Subcutaneous abdominal adipose tissue (tissue), 5 donors: ENCODE measurements around the gene STON2.
A peak's percentile ranks its signal among the peaks of the same experiment; 100 is the strongest.

Source experiments
- H3K27ac ChIP-seq: one replicate; pipeline ENCODE4 v1.7.0; 2013; ENCODE audit warnings: low read depth, mild to moderate bottlenecking, inconsistent platforms, low read length, moderate library complexity
- H3K27me3 ChIP-seq, 5 donors: one replicate each; pipeline ENCODE4 v1.7.0; 2013; ENCODE audit warnings: low read length in 5 of 5, inconsistent platforms in 1 of 5; ENCODE audit not compliant: control insufficient read depth in 5 of 5, insufficient read depth in 4 of 5
- H3K36me3 ChIP-seq, 5 donors: one replicate each; pipeline ENCODE4 v1.7.0; 2013; ENCODE audit warnings: low read length in 5 of 5; ENCODE audit not compliant: control insufficient read depth in 5 of 5, insufficient read depth in 5 of 5
- H3K4me1 ChIP-seq, 5 donors: one replicate each; pipeline ENCODE4 v1.7.0; 2013; ENCODE audit warnings: low read length in 5 of 5, mild to moderate bottlenecking in 3 of 5, moderate library complexity in 1 of 5; ENCODE audit not compliant: control insufficient read depth in 5 of 5, insufficient read depth in 5 of 5
- H3K4me3 ChIP-seq, 5 donors: one replicate each; pipeline ENCODE4 v1.7.0; 2013; ENCODE audit warnings: low read length in 5 of 5, low read depth in 1 of 5
- H3K9ac ChIP-seq, 5 donors: one replicate each; pipeline ENCODE4 v1.7.0; 2013; ENCODE audit warnings: low read length in 5 of 5, mild to moderate bottlenecking in 4 of 5, moderate library complexity in 3 of 5
- H3K9me3 ChIP-seq, 5 donors: one replicate each; pipeline ENCODE4 v1.7.0; 2013; ENCODE audit warnings: low read length in 5 of 5; ENCODE audit not compliant: control insufficient read depth in 5 of 5
- donor health status: healthy.
- donor health status: healthy.
- donor health status: healthy.
- donor health status: healthy.
- donor health status: healthy.

Gene STON2

DNA sequence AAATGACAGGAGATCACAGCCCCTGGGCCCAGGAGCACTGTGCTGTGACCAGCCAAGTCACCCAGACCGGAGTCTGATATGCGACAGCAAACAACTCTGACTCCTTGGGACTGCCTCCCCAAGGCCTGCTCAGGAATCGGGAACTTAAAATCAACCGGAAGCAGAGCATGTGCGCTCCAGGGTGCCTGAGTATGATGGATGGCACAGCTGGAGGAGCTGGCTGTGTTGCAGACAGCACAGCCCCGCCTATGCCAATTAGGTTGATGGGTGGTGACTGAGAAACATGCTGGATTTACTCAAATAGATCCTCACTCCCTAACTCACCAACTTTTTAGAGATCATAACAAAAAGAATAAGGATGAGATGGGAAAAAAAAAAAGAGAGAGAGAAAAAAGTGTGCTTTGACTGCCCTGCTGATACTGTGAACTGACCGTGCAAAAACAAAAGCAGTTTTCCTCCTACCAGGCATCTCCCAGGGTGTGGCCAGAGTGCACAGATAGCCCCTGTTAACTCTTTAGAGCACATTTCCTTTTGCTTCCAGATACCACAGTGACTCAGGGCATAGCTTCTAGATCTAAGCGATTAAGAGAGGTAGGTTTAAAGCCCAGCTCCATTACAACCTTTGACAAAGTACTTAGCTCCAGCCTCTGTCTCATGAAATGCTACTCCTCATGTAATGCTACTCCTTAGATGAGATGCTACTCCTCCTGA lies 27.4 kb upstream of the STON2 start:
- H3K27ac ChIP-seq = no peak overlapping the region
- H3K4me3 ChIP-seq = peak overlapping the region in 2 of 5 donors; percentile 0 to 22
- H3K4me1 ChIP-seq = peaks cover 2 to 23% (median 17%) of the 10 kb centered on the region in 5 donors
- H3K9ac ChIP-seq = no peak overlapping the region
- H3K27me3 ChIP-seq = peaks cover 0 to 3% (median 0%) of the 10 kb centered on the region in 5 donors
- H3K9me3 ChIP-seq = no peaks in the 10 kb centered on the region
- no peaks in the 10 kb centered on the region for H3K36me3 ChIP-seq

DNA sequence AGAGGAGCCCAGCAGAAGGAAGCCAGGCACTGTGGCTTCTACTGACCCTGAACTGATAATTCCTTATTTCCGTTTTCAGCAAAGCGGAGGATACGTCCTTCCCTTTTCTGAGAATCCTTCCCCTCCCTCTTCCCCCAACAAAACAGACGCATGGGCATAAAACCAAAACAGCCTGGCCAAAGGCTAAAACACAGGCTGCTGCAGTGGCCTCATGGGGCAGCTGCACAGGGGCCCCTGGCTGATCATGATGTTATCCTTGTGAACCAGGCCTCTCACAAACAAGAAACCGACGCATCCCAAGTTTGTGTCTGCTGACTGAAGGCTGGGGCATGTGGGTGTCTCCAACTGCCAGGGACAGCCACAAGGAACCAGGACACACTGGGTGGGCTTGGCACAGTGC lies 23.4 kb upstream of the STON2 start:
- peaks cover 1 to 22% (median 17%) of the 10 kb centered on the region in 5 donors for H3K4me1 ChIP-seq
- H3K9me3 ChIP-seq = no peaks in the 10 kb centered on the region
- peaks cover 0 to 4% (median 0%) of the 10 kb centered on the region in 5 donors for H3K36me3 ChIP-seq
- no peaks in the 10 kb centered on the region for H3K27me3 ChIP-seq
- H3K9ac ChIP-seq = no peak overlapping the region
- peak overlapping the region; percentile 13 for H3K27ac ChIP-seq
- no peak overlapping the region for H3K4me3 ChIP-seq

DNA sequence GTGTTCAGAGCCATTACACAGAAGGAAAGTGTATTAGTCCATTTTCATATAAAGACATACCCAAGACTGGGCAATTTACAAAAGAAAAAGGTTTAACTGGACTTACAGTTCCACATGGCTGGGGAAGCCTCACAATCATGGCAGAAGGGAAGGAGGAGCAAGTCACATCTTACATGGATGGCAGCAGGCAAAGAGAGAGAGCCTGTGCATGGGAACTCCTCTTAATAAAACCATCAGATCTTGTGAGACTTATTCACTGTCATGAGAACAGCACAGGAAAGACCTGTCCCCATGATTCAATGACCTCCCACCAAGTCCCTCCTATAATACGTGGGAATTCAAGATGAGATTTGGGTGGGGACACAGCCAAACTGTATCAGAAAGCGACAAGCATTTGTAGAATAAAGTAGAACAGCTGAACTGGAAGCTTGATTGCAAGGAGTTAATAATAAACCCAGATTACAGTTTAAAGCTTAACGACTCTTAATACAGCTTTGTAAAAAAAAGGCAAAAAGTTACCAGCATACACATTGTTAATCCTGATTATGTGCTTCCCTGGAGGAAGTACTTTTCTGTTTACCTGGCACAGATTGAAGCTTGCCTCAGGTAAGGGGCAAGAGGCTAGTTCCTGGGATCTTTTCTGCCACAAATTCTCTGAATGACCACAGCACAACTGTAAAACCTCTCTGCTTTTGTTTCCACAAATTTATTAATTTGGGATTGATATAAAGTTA lies 18.1 kb upstream of the STON2 start:
- Histone ChIP-seq H3K27ac (no peak overlapping the region), H3K4me3 (no peak overlapping the region), H3K27me3 (no peaks in the 10 kb centered on the region), H3K4me1 (peaks cover 0 to 21% (median 5%) of the 10 kb centered on the region in 5 donors), H3K9ac (no peak overlapping the region), H3K36me3 (peaks cover 0 to 4% (median 0%) of the 10 kb centered on the region in 5 donors), H3K9me3 (no peaks in the 10 kb centered on the region)

DNA sequence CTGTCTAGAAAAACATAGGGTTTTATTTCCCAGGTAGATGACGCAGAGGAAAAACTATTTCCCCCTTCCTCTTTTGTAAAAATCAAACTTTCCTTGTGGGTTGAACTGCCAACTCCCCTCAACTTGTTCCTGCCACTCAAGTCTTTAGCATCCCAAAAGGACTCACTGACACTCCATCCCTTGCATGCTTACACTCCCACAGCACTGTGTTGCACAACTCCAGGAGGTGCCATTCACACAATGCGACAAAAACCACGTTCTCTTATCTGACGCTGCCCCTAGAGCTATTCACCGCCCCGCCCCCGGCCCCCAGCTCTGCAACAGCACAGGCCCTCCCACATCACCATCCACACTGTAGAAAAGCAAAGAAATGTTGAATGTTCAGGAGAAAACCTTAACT lies 16.9 kb upstream of the STON2 start:
- no peaks in the 10 kb centered on the region for H3K27me3 ChIP-seq

DNA sequence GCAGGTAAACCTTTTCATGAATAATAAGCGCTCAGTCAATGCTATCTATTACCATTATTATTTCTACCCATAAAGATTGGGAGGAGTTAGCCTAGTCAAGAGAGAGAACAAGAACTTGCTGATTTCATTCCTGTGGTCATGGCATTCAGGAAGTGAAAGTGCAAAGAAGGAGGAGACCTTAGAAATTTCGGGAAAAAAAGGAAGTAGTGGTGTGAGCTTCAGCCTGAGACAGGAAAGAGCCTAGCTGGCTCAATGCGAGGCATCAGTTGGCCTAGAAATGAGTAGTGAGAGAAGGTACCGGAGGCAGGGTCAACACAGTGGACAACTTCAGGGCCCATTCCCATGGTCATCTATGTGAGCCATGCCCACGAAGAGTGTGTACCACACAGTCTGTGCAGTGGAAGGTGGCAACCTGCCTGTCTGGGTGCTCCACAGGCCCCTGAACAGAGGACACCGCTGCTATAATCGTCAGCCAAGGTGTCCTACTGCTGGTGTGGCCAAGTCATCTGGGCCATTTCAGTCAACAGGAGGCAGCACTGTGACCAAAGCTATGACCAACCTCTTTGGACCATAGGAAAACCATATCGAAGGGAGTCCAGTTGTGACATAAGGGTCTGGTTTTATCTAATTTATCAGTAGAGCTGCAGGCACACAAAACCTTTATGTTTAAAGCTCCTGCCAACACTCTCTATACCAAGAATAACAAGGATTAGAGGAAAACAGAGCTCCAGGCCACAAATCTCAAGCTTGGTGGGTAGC lies 16.2 kb upstream of the STON2 start:
- Histone ChIP-seq H3K4me1 (peaks cover 0 to 16% (median 5%) of the 10 kb centered on the region in 5 donors), H3K9ac (no peak overlapping the region), H3K27me3 (no peaks in the 10 kb centered on the region), H3K4me3 (peak overlapping the region in 1 of 5 donors; percentile 28), H3K36me3 (peaks cover 0 to 4% (median 0%) of the 10 kb centered on the region in 5 donors), H3K27ac (no peak overlapping the region), H3K9me3 (no peaks in the 10 kb centered on the region)

More for the DNA sequence above, 16.9 kb upstream of the STON2 start:
- no peak overlapping the region for H3K27ac ChIP-seq
- H3K9ac ChIP-seq = no peak overlapping the region
- H3K4me3 ChIP-seq = no peak overlapping the region
- H3K9me3 ChIP-seq = no peaks in the 10 kb centered on the region
- H3K4me1 ChIP-seq = peaks cover 0 to 16% (median 5%) of the 10 kb centered on the region in 5 donors
- peaks cover 0 to 4% (median 0%) of the 10 kb centered on the region in 5 donors for H3K36me3 ChIP-seq

DNA sequence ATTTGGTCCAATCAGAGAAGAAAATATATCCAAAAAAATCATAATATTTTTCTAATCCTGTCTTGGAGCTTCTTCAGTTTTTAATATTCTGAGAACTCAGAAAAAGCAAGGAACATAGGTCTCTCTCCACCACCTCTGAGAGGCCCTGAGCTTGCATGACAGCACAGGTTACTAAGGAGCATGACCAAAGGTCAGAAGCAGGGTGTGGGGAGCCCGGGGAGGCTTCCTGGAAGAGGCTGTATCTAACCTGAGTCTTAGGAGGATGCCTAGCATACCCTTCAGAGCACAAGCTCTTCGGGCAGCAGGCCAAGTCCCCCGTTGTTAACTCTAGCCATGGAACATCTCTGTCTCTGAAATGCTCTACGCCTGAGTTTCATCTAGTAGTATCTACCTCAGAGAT lies 15.7 kb upstream of the STON2 start:
- Histone ChIP-seq H3K4me1 (peaks cover 0 to 16% (median 5%) of the 10 kb centered on the region in 5 donors), H3K27me3 (no peaks in the 10 kb centered on the region), H3K27ac (no peak overlapping the region), H3K9me3 (no peaks in the 10 kb centered on the region), H3K9ac (no peak overlapping the region), H3K4me3 (peak overlapping the region in 1 of 5 donors; percentile 28), H3K36me3 (peaks cover 0 to 4% (median 0%) of the 10 kb centered on the region in 5 donors)

DNA sequence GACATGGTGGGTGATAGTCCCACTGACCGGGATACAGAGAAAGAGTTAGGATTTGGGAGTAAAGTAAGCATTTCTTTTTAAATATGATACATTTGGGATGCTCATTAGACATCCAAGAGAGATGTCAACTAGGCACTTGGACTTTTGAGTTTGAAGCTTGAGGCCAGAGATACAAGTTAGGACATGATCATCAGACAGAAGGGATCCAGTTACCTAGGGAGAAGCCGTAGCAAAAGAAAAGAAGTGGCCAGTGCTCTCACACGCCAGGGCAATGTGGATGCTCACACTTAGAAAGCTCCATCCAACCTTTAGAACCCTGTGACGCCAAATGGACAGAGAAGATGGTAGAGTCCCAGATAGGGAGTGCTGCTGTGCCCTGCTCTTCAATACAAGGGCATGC lies 14.0 kb upstream of the STON2 start:
- no peak overlapping the region for H3K27ac ChIP-seq
- no peak overlapping the region for H3K4me3 ChIP-seq
- no peaks in the 10 kb centered on the region for H3K27me3 ChIP-seq
- H3K4me1 ChIP-seq = peaks cover 0 to 16% (median 5%) of the 10 kb centered on the region in 5 donors
- H3K36me3 ChIP-seq = no peaks in the 10 kb centered on the region
- H3K9ac ChIP-seq = no peak overlapping the region
- H3K9me3 ChIP-seq = no peaks in the 10 kb centered on the region

DNA sequence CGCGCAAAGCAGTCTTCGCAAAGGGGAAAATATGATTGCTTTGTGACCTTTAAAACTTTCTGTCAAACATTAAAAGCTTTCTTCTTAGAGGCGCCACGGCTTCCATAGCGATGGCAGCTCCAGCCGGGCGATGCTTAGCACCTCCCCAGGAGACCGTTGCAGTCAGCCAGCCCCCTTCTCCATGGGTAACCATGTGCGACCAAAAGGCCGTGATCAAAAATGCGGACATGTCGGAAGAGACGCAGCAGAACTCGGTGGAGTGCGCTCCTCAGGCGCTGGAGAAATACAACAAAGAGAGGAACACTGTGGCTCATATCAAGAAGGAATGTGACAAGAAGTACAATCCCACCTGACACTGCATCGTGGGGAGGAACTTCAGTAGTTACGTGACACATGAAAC lies 12.7 kb upstream of the STON2 start:
- H3K9ac ChIP-seq = no peak overlapping the region
- no peak overlapping the region for H3K4me3 ChIP-seq
- H3K27ac ChIP-seq = no peak overlapping the region
- H3K4me1 ChIP-seq = peaks cover 0 to 16% (median 5%) of the 10 kb centered on the region in 5 donors
- H3K27me3 ChIP-seq = no peaks in the 10 kb centered on the region
- H3K9me3 ChIP-seq = no peaks in the 10 kb centered on the region
- no peaks in the 10 kb centered on the region for H3K36me3 ChIP-seq

DNA sequence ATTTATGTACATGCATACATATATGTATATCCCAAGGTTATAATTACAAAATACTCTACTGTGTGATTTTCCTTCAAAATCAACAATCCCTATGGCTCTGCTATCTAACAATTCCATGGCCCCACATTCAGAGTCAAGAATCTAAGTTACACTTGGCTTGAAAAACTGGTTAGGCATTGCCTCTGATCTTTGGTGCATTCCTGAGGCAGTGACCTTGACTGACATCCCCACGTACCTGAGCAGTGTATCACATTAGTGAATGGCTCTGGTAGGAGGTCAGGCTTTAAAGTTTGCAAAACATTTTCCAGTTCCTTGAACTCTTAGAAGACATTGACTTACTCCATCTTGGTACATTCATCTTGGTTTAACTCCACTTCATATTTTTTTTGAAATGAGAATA lies 8.5 kb upstream of the STON2 start:
- H3K4me3 ChIP-seq = no peak overlapping the region
- no peaks in the 10 kb centered on the region for H3K9me3 ChIP-seq
- H3K27ac ChIP-seq = no peak overlapping the region
- H3K27me3 ChIP-seq = no peaks in the 10 kb centered on the region
- H3K36me3 ChIP-seq = no peaks in the 10 kb centered on the region
- no peak overlapping the region for H3K9ac ChIP-seq
- H3K4me1 ChIP-seq = peaks cover 0 to 7% (median 4%) of the 10 kb centered on the region in 5 donors
